Nephron progenitor cell (in vitro differentiated cells): ENCODE results near the gene PRDM16.

Experiments
- DNase-seq: peaks from one replicate; pipeline ENCODE4 v3.0.0; 2021
- H3K27ac Mint-ChIP-seq: 2 replicates; pipeline ENCODE4 v1.8.0; 2021; ENCODE audit warnings: mild to moderate bottlenecking, moderate library complexity, mixed read lengths
- H3K27me3 Mint-ChIP-seq: 2 replicates; pipeline ENCODE4 v1.8.0; 2021; ENCODE audit warnings: mild to moderate bottlenecking, low read depth, mixed read lengths; ENCODE audit not compliant: poor library complexity
- H3K36me3 Mint-ChIP-seq: 2 replicates; pipeline ENCODE4 v1.8.0; 2021; ENCODE audit warnings: low read depth, mixed read lengths
- H3K4me1 Mint-ChIP-seq: 2 replicates; pipeline ENCODE4 v1.8.0; 2021; ENCODE audit warnings: mixed read lengths
- H3K4me3 Mint-ChIP-seq: 2 replicates; pipeline ENCODE4 v1.8.0; 2021; ENCODE audit warnings: mild to moderate bottlenecking, moderate library complexity, mixed read lengths
- H3K9me3 Mint-ChIP-seq: 2 replicates; pipeline ENCODE4 v1.8.0; 2021; ENCODE audit warnings: mild to moderate bottlenecking, moderate library complexity, mixed read lengths
- CTCF ChIP-seq: fragments of 200-600 bp; sonication (generic); IDR thresholded peaks from 2 replicates; pipeline ENCODE4 v1.5.0; 2021; ENCODE audit warnings: antibody characterized with exemption

PRDM16 gene

DNA sequence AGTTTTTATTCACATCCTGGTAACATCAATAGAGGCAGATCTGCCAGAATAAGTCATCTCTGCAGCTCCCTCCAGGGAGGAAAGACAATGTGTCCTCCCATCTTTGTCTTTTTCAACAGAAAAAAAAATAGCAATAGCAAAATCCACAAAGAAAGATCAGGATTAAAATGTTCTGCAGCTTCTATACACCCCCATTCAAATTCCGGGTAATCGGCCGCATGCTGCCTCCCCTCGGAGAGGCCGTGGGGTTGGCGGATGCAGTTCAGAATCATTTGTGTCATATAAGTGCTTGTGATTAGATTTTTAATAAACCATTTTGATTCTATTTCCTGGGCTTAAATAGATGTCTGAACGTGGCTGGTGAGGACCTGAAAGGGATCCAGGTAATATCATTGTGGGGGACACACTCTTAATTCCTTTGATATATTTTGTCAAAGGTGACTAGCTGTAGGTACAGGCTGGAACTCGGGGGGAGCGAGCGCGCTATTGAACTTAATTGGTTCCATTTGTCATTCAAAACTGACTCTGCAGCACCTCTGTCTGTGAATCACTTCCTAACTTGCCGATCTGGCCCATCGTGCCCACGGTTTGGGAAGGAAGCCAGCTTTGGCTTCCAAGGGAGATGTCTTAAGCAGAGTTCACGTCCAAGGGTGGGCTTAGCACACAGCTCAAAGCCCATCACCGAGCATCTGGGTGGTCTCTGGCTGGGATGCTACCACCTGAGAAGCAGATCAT is 299.9 kb downstream of the PRDM16 start:
- no peaks in the 10 kb centered on the region for H3K9me3 Mint-ChIP-seq
- no peak overlapping the region for H3K27ac Mint-ChIP-seq
- no peak for TF ChIP-seq CTCF
- no peaks in the 10 kb centered on the region for H3K36me3 Mint-ChIP-seq
- DNase-seq: no peak
- H3K4me3 Mint-ChIP-seq: no peak overlapping the region
- H3K4me1 Mint-ChIP-seq: peaks cover 45% of the 10 kb centered on the region
- H3K27me3 Mint-ChIP-seq: peaks cover 69% of the 10 kb centered on the region

GRCh38 chr1:3369446-3370076 is 300.6 kb downstream of the PRDM16 start:
- TF ChIP-seq CTCF: no peak

GRCh38 chr1:3370856-3371703 is 302.1 kb downstream of the PRDM16 start:
- peaks cover 80% of the 10 kb centered on the region for H3K27me3 Mint-ChIP-seq
- H3K4me1 Mint-ChIP-seq: peaks cover 35% of the 10 kb centered on the region
- H3K4me3 Mint-ChIP-seq: no peak overlapping the region
- H3K9me3 Mint-ChIP-seq: no peaks in the 10 kb centered on the region
- no peak for DNase-seq
- no peak for TF ChIP-seq CTCF
- H3K27ac Mint-ChIP-seq: no peak overlapping the region
- no peaks in the 10 kb centered on the region for H3K36me3 Mint-ChIP-seq

More at GRCh38 chr1:3369446-3370076, 300.6 kb downstream of the PRDM16 start:
- Mint-ChIP-seq H3K9me3 (no peaks in the 10 kb centered on the region), H3K4me3 (no peak overlapping the region), H3K4me1 (peaks cover 38% of the 10 kb centered on the region), H3K27ac (no peak overlapping the region), H3K36me3 (no peaks in the 10 kb centered on the region), H3K27me3 (peaks cover 66% of the 10 kb centered on the region)
- DNase-seq: no peak

DNA sequence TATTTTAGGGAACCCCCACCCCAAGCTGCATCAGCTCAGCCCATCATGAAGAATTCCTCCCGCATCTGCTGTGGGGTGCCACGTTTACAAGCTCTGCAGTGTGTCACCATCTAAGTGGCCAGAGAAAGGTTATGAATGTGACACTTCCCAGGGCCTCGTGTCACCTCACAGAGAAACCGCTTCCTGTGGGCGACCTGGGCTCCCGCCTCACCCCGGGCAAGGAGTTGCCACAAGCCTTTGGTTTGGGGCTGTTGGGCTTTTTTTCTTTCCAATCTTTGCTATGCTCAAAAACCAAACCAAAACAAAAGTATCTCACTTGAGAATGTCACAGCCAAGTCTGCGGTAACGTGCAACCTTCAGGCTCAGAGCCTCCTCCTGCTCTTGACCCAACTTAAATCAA is 303.3 kb downstream of the PRDM16 start:
- H3K4me1 Mint-ChIP-seq: peaks cover 39% of the 10 kb centered on the region
- DNase-seq: no peak

GRCh38 chr1:3373175-3373574 is 304.2 kb downstream of the PRDM16 start:
- TF ChIP-seq CTCF: no peak
- peaks cover 41% of the 10 kb centered on the region for H3K4me1 Mint-ChIP-seq
- no peak overlapping the region for H3K4me3 Mint-ChIP-seq
- no peaks in the 10 kb centered on the region for H3K36me3 Mint-ChIP-seq
- no peak for DNase-seq
- no peak overlapping the region for H3K27ac Mint-ChIP-seq
- no peaks in the 10 kb centered on the region for H3K9me3 Mint-ChIP-seq
- peaks cover 72% of the 10 kb centered on the region for H3K27me3 Mint-ChIP-seq

More for the DNA sequence above, 303.3 kb downstream of the PRDM16 start:
- no peaks in the 10 kb centered on the region for H3K9me3 Mint-ChIP-seq
- H3K36me3 Mint-ChIP-seq: no peaks in the 10 kb centered on the region
- no peak overlapping the region for H3K4me3 Mint-ChIP-seq
- no peak for TF ChIP-seq CTCF
- H3K27ac Mint-ChIP-seq: no peak overlapping the region
- peaks cover 77% of the 10 kb centered on the region for H3K27me3 Mint-ChIP-seq
